HEK293 (cell line): Measurements from ENCODE around the gene BLTP3A.

Experiments
- CTCF ChIA-PET: fragments of 350-600 bp; formaldehyde crosslinking; extraction: SDS; loops from one replicate; lab custom pipeline; 2021; ENCODE audit warnings: antibody characterized with exemption; lab: Yijun Ruan, JAX
- POLR2A ChIA-PET: fragments of 300-600 bp; formaldehyde crosslinking; extraction: SDS; loops from one replicate; lab custom pipeline; 2020; ENCODE audit warnings: antibody characterized with exemption, inconsistent platforms; lab: Yijun Ruan, JAX
- H3K27ac ChIP-seq: fragments of 200-500 bp; sonication (Bioruptor generic); 2 replicates; pipeline ENCODE4 v1.5.1; 2014; ENCODE audit warnings: low read depth, low read length, control low read depth, inconsistent platforms; ENCODE audit errors: extremely low read depth
- H3K36me3 ChIP-seq, 2 experiments: fragments of 200-500 bp in 1 of 2; sonication (Bioruptor generic) in 1 of 2; 1 replicate in 1 of 2; 2 replicates in 1 of 2; pipeline ENCODE4 v1.5.1; 2014 to 2017; ENCODE audit warnings: inconsistent platforms in 2 of 2, low read length in 2 of 2; ENCODE audit not compliant: control insufficient read depth in 2 of 2, insufficient read depth in 1 of 2
- H3K4me1 ChIP-seq: fragments of 200-500 bp; sonication (Bioruptor generic); 2 replicates; pipeline ENCODE4 v1.5.1; 2014; ENCODE audit warnings: mild to moderate bottlenecking, low read length, inconsistent platforms; ENCODE audit not compliant: control insufficient read depth, insufficient read depth
- H3K4me3 ChIP-seq: 2 replicates; pipeline ENCODE4 v1.5.1; 2011; ENCODE audit warnings: low read depth, mild to moderate bottlenecking, control low read depth, low read length, moderate library complexity
- H3K9me3 ChIP-seq: fragments of 200-500 bp; sonication (Bioruptor generic); 2 replicates; pipeline ENCODE4 v1.5.1; 2014; ENCODE audit warnings: low read depth, low read length, inconsistent platforms; ENCODE audit not compliant: control insufficient read depth, insufficient read depth
- EGR2 ChIP-seq: fragments of 450-650 bp; formaldehyde crosslinking; IDR thresholded peaks from 2 replicates; pipeline ENCODE4 v1.5.1; 2016; ENCODE audit warnings: low read depth, missing biosample characterization, missing genetic modification characterization
- GLI4 ChIP-seq: fragments of 450-650 bp; formaldehyde crosslinking; IDR thresholded peaks from 2 replicates; pipeline ENCODE4 v1.5.1; 2016; ENCODE audit warnings: missing biosample characterization, missing genetic modification characterization
- HOXA7 ChIP-seq: sonication (generic); formaldehyde crosslinking; IDR thresholded peaks from 2 replicates; pipeline ENCODE4 v1.8.1; 2022; ENCODE audit warnings: missing genetic modification reagents, borderline replicate concordance
- PRDM10 ChIP-seq: fragments of 450-650 bp; formaldehyde crosslinking; IDR thresholded peaks from 2 replicates; pipeline ENCODE4 v1.5.1; 2016; ENCODE audit warnings: missing biosample characterization, missing genetic modification characterization
- RBAK ChIP-seq: fragments of 450-650 bp; formaldehyde crosslinking; IDR thresholded peaks from 2 replicates; pipeline ENCODE4 v1.5.1; 2016; ENCODE audit warnings: missing biosample characterization, missing genetic modification characterization
- SCRT2 ChIP-seq: fragments of 450-650 bp; formaldehyde crosslinking; IDR thresholded peaks from 2 replicates; pipeline ENCODE4 v1.5.1; 2016; ENCODE audit warnings: missing biosample characterization, missing genetic modification characterization
- WT1 ChIP-seq: fragments of 450-650 bp; formaldehyde crosslinking; IDR thresholded peaks from 2 replicates; pipeline ENCODE4 v1.5.1; 2016; ENCODE audit warnings: missing biosample characterization, missing genetic modification characterization
- ZBTB10 ChIP-seq: fragments of 450-650 bp; formaldehyde crosslinking; IDR thresholded peaks from 2 replicates; pipeline ENCODE4 v1.5.1; 2016; ENCODE audit warnings: missing biosample characterization, missing genetic modification characterization
- ZBTB11 ChIP-seq: fragments of 450-650 bp; formaldehyde crosslinking; conservative IDR thresholded peaks from 2 replicates; pipeline ENCODE4 v1.5.1; 2016; ENCODE audit warnings: low read depth, missing biosample characterization, missing genetic modification characterization
- ZFHX2 ChIP-seq: fragments of 450-650 bp; formaldehyde crosslinking; conservative IDR thresholded peaks from 2 replicates; pipeline ENCODE4 v1.5.1; 2016; ENCODE audit warnings: missing biosample characterization, missing genetic modification characterization
- ZNF114 ChIP-seq: fragments of 450-650 bp; formaldehyde crosslinking; IDR thresholded peaks from 2 replicates; pipeline ENCODE4 v1.5.0; 2017; ENCODE audit warnings: missing biosample characterization, missing genetic modification characterization
- ZNF148 ChIP-seq: fragments of 450-650 bp; formaldehyde crosslinking; IDR thresholded peaks from 2 replicates; pipeline ENCODE4 v1.5.0; 2017; ENCODE audit warnings: missing biosample characterization, missing genetic modification characterization, borderline replicate concordance
- ZNF223 ChIP-seq: fragments of 450-650 bp; formaldehyde crosslinking; IDR thresholded peaks from 2 replicates; pipeline ENCODE4 v1.5.1; 2016; ENCODE audit warnings: missing biosample characterization, missing genetic modification characterization
- ZNF302 ChIP-seq: fragments of 450-650 bp; formaldehyde crosslinking; IDR thresholded peaks from 2 replicates; pipeline ENCODE4 v1.5.1; 2016; ENCODE audit warnings: missing biosample characterization, missing genetic modification characterization, low read depth
- ZNF335 ChIP-seq: fragments of 450-650 bp; formaldehyde crosslinking; conservative IDR thresholded peaks from 2 replicates; pipeline ENCODE4 v1.5.1; 2016; ENCODE audit warnings: missing biosample characterization, missing genetic modification characterization
- ZNF350 ChIP-seq: fragments of 450-650 bp; formaldehyde crosslinking; IDR thresholded peaks from 2 replicates; pipeline ENCODE4 v1.5.0; 2017; ENCODE audit warnings: missing biosample characterization, mild to moderate bottlenecking, missing genetic modification characterization
- ZNF621 ChIP-seq: fragments of 450-650 bp; formaldehyde crosslinking; IDR thresholded peaks from 2 replicates; pipeline ENCODE4 v1.5.1; 2017; ENCODE audit warnings: missing biosample characterization, missing genetic modification characterization
- ZNF704 ChIP-seq: fragments of 450-650 bp; formaldehyde crosslinking; IDR thresholded peaks from 2 replicates; pipeline ENCODE4 v1.5.1; 2016; ENCODE audit warnings: missing biosample characterization, missing genetic modification characterization

Gene BLTP3A

GRCh38 chr6:34745277-34746103, 46.4 kb upstream of the BLTP3A start:
- ChIA-PET CTCF (interaction anchor here (0.6 to 3.0 kb wide), 7 partner anchors 11 to 582 kb away, joined by 3 to 11 read pairs (median 4); partner anchors contain the start of gene SNRPC), POLR2A (interaction anchor here (0.6 to 1.5 kb wide), 4 partner anchors 11 to 49 kb away, joined by 3 to 8 read pairs (median 4); partner anchors contain the start of genes ILRUN and SNRPC)
- Histone ChIP-seq H3K9me3 (no peaks in the 10 kb centered on the region), H3K4me3 (no peak overlapping the region), H3K36me3 (no peaks in the 10 kb centered on the region), H3K27ac (no peak overlapping the region), H3K4me1 (0 out of 2 replicates have a peak, but pooled peaks cover 3% of the 10 kb centered on the region)
- TF ChIP-seq ZFHX2 (tag by site-specific recombination) (peak; percentile 74), ZNF621 (tag by site-specific recombination) (no peak), WT1 (tag by site-specific recombination) (0 out of 2 replicates have a peak, but pooled peaks have one; percentile 25), ZNF114 (no peak), ZNF350 (tag by site-specific recombination) (no peak), PRDM10 (peak; percentile 63), EGR2 (tag by site-specific recombination) (peak; percentile 39), SCRT2 (tag by site-specific recombination) (peak; percentile 66)

- 0 out of 2 replicates have a peak, but pooled peaks cover 3% of the 10 kb centered on the region for H3K4me1 ChIP-seq
- CTCF ChIA-PET, result interaction anchor here (0.9 to 1.1 kb wide), 4 partner anchors 11 to 219 kb away, joined by 3 to 4 read pairs (median 3); no protein-coding TSS in a partner anchor
- no peaks in the 10 kb centered on the region for H3K9me3 ChIP-seq
- POLR2A ChIA-PET, result interaction anchor here (1.0 to 1.5 kb wide), 2 partner anchors 11 to 40 kb away, joined by 3 to 8 read pairs; partner anchors contain the start of gene SNRPC
- no peak overlapping the region for H3K27ac ChIP-seq
- no peaks in the 10 kb centered on the region; a peak in 1 of 3 replicates for H3K36me3 ChIP-seq
- H3K4me3 ChIP-seq, result no peak overlapping the region
- TF ChIP-seq ZNF302 (tag by site-specific recombination) (no peak), RBAK (tag by site-specific recombination) (no peak), ZBTB10 (tag by site-specific recombination) (no peak), ZNF148 (tag by site-specific recombination) (no peak), HOXA7 (CRISPR knock-in tag) (no peak), ZNF223 (tag by site-specific recombination) (no peak), ZBTB11 (tag by site-specific recombination) (no peak), GLI4 (tag by site-specific recombination) (no peak), ZNF335 (no peak), ZNF704 (no peak)
These were observed 45.6 kb upstream of the BLTP3A start for GRCh38 chr6:34746104-34746846.
